Inflammatory macrophage treated with lipopolysaccharide for 4 hours (primary cell): Measurements from ENCODE around the gene MAPK9.
A peak's percentile ranks its signal among the peaks of the same experiment; 100 is the strongest.

ENCODE experiments used
- DNase-seq: peaks from one replicate; pipeline ENCODE4 v3.0.0-alpha.2; 2020

MAPK9 gene

GRCh38 chr5:180291234-180291940, 496 bp downstream of the MAPK9 start:
- no peak for DNase-seq

- no peak for DNase-seq
Measured at GRCh38 chr5:180290568-180291233, 1.2 kb downstream of the MAPK9 start.

- no peak for DNase-seq
Measured at GRCh38 chr5:180289966-180290365, 1.9 kb downstream of the MAPK9 start.

GRCh38 chr5:180289433-180289832, 2.5 kb downstream of the MAPK9 start:
- DNase-seq = no peak

- DNase-seq = no peak
Measured at GRCh38 chr5:180287868-180288267, 4.0 kb downstream of the MAPK9 start.

- DNase-seq = no peak
Measured at GRCh38 chr5:180287404-180287803, 4.5 kb downstream of the MAPK9 start.

- DNase-seq = peak; percentile 39
Measured at GRCh38 chr5:180284149-180284548, 7.7 kb downstream of the MAPK9 start.

GRCh38 chr5:180283026-180283615, 8.8 kb downstream of the MAPK9 start:
- no peak for DNase-seq

- no peak for DNase-seq
Measured at GRCh38 chr5:180282281-180282680, 9.6 kb downstream of the MAPK9 start.

GRCh38 chr5:180281706-180282105, 10.2 kb downstream of the MAPK9 start:
- no peak for DNase-seq

- DNase-seq = no peak
Measured at GRCh38 chr5:180274695-180275094, 17.2 kb downstream of the MAPK9 start.

GRCh38 chr5:180271221-180271620, 20.7 kb downstream of the MAPK9 start:
- DNase-seq = peak; percentile 70

- no peak for DNase-seq
Measured at GRCh38 chr5:180259260-180259611, 32.6 kb downstream of the MAPK9 start.

GRCh38 chr5:180253036-180253824, 38.7 kb downstream of the MAPK9 start:
- no peak for DNase-seq

- DNase-seq = no peak
Measured at GRCh38 chr5:180251887-180252286, 40.0 kb downstream of the MAPK9 start.

- DNase-seq = no peak
Measured at GRCh38 chr5:180251141-180251540, 40.7 kb downstream of the MAPK9 start.

GRCh38 chr5:180250329-180250728, 41.6 kb downstream of the MAPK9 start:
- no peak for DNase-seq

- DNase-seq = no peak
Measured at GRCh38 chr5:180241600-180241999, 50.3 kb downstream of the MAPK9 start.

GRCh38 chr5:180238631-180239030, 53.3 kb downstream of the MAPK9 start:
- DNase-seq = no peak

- no peak for DNase-seq
Measured at GRCh38 chr5:180235846-180236245, 56.0 kb downstream of the MAPK9 start.

- DNase-seq = no peak
Measured at GRCh38 chr5:180235077-180235476, 56.8 kb downstream of the MAPK9 start.

GRCh38 chr5:180234271-180234670, 57.6 kb downstream of the MAPK9 start:
- no peak for DNase-seq

GRCh38 chr5:180233729-180234128, 58.2 kb downstream of the MAPK9 start:
- no peak for DNase-seq

GRCh38 chr5:180230017-180230416, 61.9 kb downstream of the MAPK9 start:
- DNase-seq = no peak
